Thyroid gland (tissue), 4 donors: Measurements from ENCODE around the gene BTRC.

Source experiments
- CTCF ChIP-seq, 6 experiments: fragments of 200-600 bp in 3 of 6; fragments of 450-650 bp in 3 of 6; sonication (generic) in 3 of 6; IDR thresholded peaks; one replicate each; pipeline ENCODE4 v1.5.1; 2016 to 2019; ENCODE audit warnings: antibody characterized with exemption in 6 of 6, mild to moderate bottlenecking in 2 of 6, inconsistent platforms in 1 of 6, moderate library complexity in 1 of 6
- POLR2A ChIP-seq, 2 donors: fragments of 450-650 bp; IDR thresholded peaks; one replicate each; pipeline ENCODE4 v1.6.1; 2017; ENCODE audit warnings: antibody characterized with exemption in 2 of 2, mild to moderate bottlenecking in 2 of 2, moderate library complexity in 1 of 2

- TF ChIP-seq CTCF (IDR thresholded peaks at IDR 0.05) (no peak), POLR2A (IDR thresholded peaks at IDR 0.05) (no peak)
These were observed 215.3 kb downstream of the BTRC start for GRCh38 chr10:101569323-101569621.
